Fibroblast of mammary gland (primary cell): ENCODE data around the gene BCAN.
A peak's percentile ranks its signal among the peaks of the same experiment; 100 is the strongest.
"Not testable (repeated sequence)": the region's sequence is repeated elsewhere in the genome, so short reads cannot be mapped to it uniquely, and the experiment has no call there.

Source experiments
- DNase-seq: peaks from one replicate; pipeline ENCODE4 v3.0.0-alpha.2; 2010; ENCODE audit warnings: low read depth
- H3K4me3 ChIP-seq: 2 replicates; pipeline ENCODE4 v1.5.1; 2011; ENCODE audit warnings: low read depth, mild to moderate bottlenecking, low read length, moderate library complexity; ENCODE audit not compliant: control insufficient read depth
- CTCF ChIP-seq: conservative IDR thresholded peaks from 2 replicates; pipeline ENCODE4 v1.5.1; 2011; ENCODE audit warnings: low read depth, low read length, inconsistent platforms; ENCODE audit not compliant: control insufficient read depth, insufficient read depth

The BCAN gene

GRCh38 chr1:156601892-156602291 is 40.0 kb upstream of the BCAN start:
- H3K4me3 ChIP-seq, result peak overlapping the region; percentile 97
- no peak for TF ChIP-seq CTCF
- DNase-seq, result no peak

- no peak overlapping the region for H3K4me3 ChIP-seq
- DNase-seq, result peak; percentile 30
- TF ChIP-seq CTCF, result peak; percentile 43
Observed at GRCh38 chr1:156602557-156602993, 39.3 kb upstream of the BCAN start.

GRCh38 chr1:156607344-156607743 is 34.6 kb upstream of the BCAN start:
- not testable (repeated sequence) for DNase-seq, H3K4me3 ChIP-seq

DNA sequence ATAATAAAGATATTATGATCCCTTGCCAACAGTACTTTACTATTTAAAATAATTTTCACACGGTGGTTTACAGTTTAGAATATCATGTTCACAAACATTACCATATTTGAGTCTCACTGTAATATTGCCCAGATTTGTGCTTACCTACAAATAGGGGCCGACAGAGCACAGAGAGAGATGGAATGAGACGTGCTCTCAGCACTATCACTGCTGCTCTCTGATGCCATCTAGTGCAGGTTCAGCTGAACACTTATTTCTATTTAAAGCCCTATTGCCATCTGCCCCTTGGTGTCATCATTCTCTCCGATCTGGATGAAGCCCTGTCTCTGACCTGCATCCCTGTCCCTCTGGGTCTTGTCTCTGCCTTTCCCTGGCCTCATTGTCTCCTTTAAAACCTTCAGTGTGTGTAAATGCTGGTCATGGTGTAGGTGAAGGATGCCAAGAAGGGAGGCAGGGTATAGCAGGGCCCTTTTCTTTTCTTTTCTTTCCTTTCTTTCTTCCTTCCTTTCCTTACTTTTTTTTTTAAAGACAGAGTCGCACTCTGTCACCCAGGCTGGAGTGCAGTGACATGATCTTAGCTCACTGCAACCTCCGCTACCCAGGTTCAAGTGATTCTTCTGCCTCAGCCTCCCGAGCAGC is 33.8 kb upstream of the BCAN start:
- DNase-seq, result peak; percentile 76
- TF ChIP-seq CTCF, result peak; percentile 91
- H3K4me3 ChIP-seq, result no peak overlapping the region

DNA sequence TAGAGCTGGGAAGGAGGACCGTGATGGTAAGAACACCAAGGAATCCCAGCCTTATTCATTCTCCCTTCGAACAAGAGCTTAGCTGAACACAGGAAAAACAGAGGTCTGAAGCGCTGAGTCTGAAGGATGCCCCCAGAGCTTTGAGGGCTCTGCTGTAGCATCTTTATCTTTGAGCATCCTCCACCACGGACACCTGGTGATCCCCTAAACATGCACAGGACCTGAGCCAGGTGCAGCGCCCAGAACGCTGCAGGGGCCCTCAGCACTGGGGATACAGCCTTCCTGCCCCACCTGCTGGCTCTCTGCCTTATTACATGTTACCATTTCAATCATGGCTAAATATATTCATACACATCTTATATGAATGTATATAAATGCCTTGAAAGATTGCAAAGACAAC is 32.9 kb upstream of the BCAN start:
- TF ChIP-seq CTCF, result peak; percentile 47
- peak; percentile 15 for DNase-seq

GRCh38 chr1:156610072-156610471 is 31.8 kb upstream of the BCAN start:
- H3K4me3 ChIP-seq, DNase-seq: not testable (repeated sequence)

More for the DNA sequence above, 32.9 kb upstream of the BCAN start:
- no peak overlapping the region for H3K4me3 ChIP-seq

- no peak overlapping the region for H3K4me3 ChIP-seq
- DNase-seq, result no peak
- no peak for TF ChIP-seq CTCF
Observed at GRCh38 chr1:156612666-156613065, 29.3 kb upstream of the BCAN start.

DNA sequence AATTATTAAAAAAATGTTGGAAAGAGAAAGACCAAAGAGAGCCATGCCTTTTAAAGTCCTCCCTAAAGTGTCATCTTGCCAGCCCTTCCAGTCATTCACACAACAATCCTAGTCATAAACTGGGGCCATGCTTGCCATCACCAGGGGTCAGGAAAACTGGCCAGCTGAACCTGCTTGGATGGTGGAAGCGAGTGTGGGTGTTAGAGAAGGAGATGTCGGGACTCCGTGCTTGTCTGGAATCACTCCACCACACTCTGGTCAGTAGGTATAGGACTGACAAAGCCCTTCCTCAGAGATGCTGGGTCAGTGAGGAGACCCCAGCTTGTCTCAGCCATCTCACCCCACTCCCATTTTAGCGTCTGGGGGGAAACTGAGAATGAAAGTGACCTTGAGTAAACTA is 26.0 kb upstream of the BCAN start:
- DNase-seq, result no peak
- no peak overlapping the region for H3K4me3 ChIP-seq
- no peak for TF ChIP-seq CTCF
